ENCODE results near the gene MTNR1A. TPM values are rescaled to one million over a fixed set of nuclear protein-coding genes. Genes with fewer than 3 reads are reported as not detected.

Gene MTNR1A
- not detected in 2 replicates for total RNA-seq

GRCh38 chr4:186554914-186555827, at the start of gene MTNR1A:
TSS of gene MTNR1A (minus strand) at chr4:186555567. CDS start at chr4:186555365, 202 bp downstream.
- intact Hi-C loops (cut with micrococcal nuclease), result no loop called here
- no peak for DNase-seq (ENCODE audit: low spot score)
- H3K36me3 Mint-ChIP-seq (ENCODE audit: low read depth), result no peaks in the 10 kb centered on the region
- peaks cover 17% of the 10 kb centered on the region for H3K27me3 Mint-ChIP-seq (ENCODE audit: low read depth)
- H3K4me1 Mint-ChIP-seq (ENCODE audit: low read depth), result no peaks in the 10 kb centered on the region
- H3K9me3 Mint-ChIP-seq, result no peaks in the 10 kb centered on the region
- no peak within 1 kb of the TSS for H3K27ac Mint-ChIP-seq
- H3K4me3 Mint-ChIP-seq (ENCODE audit: low read depth), result no peak within 1 kb of the TSS

GRCh38 chr4:186604124-186604807, 48.9 kb upstream of the MTNR1A start:
- peaks cover 3% of the 10 kb centered on the region for H3K9me3 Mint-ChIP-seq
- no peaks in the 10 kb centered on the region for H3K27me3 Mint-ChIP-seq (ENCODE audit: low read depth)
- H3K4me1 Mint-ChIP-seq (ENCODE audit: low read depth), result no peaks in the 10 kb centered on the region
- no peak for DNase-seq (ENCODE audit: low spot score)
- no peak overlapping the region for H3K4me3 Mint-ChIP-seq (ENCODE audit: low read depth)
- H3K36me3 Mint-ChIP-seq (ENCODE audit: low read depth), result no peaks in the 10 kb centered on the region
- intact Hi-C loops (cut with micrococcal nuclease), result no loop called here
- no peak overlapping the region for H3K27ac Mint-ChIP-seq

- H3K9me3 Mint-ChIP-seq, result peaks cover 3% of the 10 kb centered on the region
- H3K27me3 Mint-ChIP-seq (ENCODE audit: low read depth), result no peaks in the 10 kb centered on the region
- no peak for DNase-seq (ENCODE audit: low spot score)
- no peak overlapping the region for H3K4me3 Mint-ChIP-seq (ENCODE audit: low read depth)
- intact Hi-C loops (cut with micrococcal nuclease), result no loop called here
- H3K36me3 Mint-ChIP-seq (ENCODE audit: low read depth), result no peaks in the 10 kb centered on the region
- no peak overlapping the region for H3K27ac Mint-ChIP-seq
- H3K4me1 Mint-ChIP-seq (ENCODE audit: low read depth), result no peaks in the 10 kb centered on the region
These were observed 47.6 kb upstream of the MTNR1A start for GRCh38 chr4:186602978-186603377.

DNA sequence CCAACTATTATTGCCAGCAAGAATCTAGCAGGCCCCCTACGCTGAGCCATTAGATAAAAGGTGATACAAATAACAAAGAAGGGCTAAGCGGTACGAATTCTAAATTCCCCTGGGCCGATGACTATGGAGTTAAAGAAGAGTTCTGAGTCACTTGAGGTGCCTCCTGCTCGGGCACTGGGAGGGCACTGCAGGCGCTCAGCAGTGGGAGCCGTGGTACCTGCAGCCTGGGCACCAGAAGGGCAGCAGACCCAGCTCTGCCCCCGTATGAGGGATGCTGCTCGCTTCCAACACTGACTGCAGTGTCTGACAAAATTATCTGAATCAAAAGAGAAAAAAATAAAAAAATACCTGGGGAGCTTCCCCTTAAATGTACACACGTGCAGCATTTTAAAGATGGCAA, 44.1 kb upstream of the MTNR1A start:
- intact Hi-C loops (cut with micrococcal nuclease), result no loop called here
- no peak for DNase-seq (ENCODE audit: low spot score)
- no peak overlapping the region for H3K4me3 Mint-ChIP-seq (ENCODE audit: low read depth)
- no peaks in the 10 kb centered on the region for H3K36me3 Mint-ChIP-seq (ENCODE audit: low read depth)
- no peak overlapping the region for H3K27ac Mint-ChIP-seq
- H3K9me3 Mint-ChIP-seq, result peaks cover 3% of the 10 kb centered on the region
- H3K4me1 Mint-ChIP-seq (ENCODE audit: low read depth), result no peaks in the 10 kb centered on the region
- H3K27me3 Mint-ChIP-seq (ENCODE audit: low read depth), result no peaks in the 10 kb centered on the region

DNA sequence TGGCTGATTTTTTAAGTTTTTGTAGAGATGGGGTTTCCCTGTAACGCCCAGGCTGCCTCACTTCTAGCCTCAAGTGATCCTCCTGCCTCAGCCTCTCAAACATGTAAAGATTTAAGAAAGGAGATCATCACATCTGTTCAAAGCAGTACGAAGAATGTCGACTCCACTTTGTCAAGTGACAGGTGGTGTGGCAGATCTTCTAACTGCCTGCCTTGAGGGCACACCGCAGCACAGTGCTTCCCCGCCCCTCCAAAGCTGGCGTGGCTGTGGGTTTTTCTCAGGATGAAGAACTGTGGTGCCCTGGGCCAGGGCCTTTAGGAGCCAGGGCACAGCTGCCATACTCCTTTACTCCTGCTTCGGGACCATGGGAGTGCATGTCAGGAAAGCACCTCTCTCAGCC, 43.3 kb upstream of the MTNR1A start:
- no peaks in the 10 kb centered on the region for H3K27me3 Mint-ChIP-seq (ENCODE audit: low read depth)
- no peaks in the 10 kb centered on the region for H3K36me3 Mint-ChIP-seq (ENCODE audit: low read depth)
- H3K4me1 Mint-ChIP-seq (ENCODE audit: low read depth), result no peaks in the 10 kb centered on the region
- no peak for DNase-seq (ENCODE audit: low spot score)
- no peak overlapping the region for H3K27ac Mint-ChIP-seq
- H3K4me3 Mint-ChIP-seq (ENCODE audit: low read depth), result no peak overlapping the region
- intact Hi-C loops (cut with micrococcal nuclease), result no loop called here
- peaks cover under 1% of the 10 kb centered on the region for H3K9me3 Mint-ChIP-seq

- intact Hi-C loops (cut with micrococcal nuclease), result no loop called here
- no peak for DNase-seq (ENCODE audit: low spot score)
- no peaks in the 10 kb centered on the region for H3K4me1 Mint-ChIP-seq (ENCODE audit: low read depth)
- H3K36me3 Mint-ChIP-seq (ENCODE audit: low read depth), result no peaks in the 10 kb centered on the region
- no peaks in the 10 kb centered on the region for H3K27me3 Mint-ChIP-seq (ENCODE audit: low read depth)
- H3K27ac Mint-ChIP-seq, result no peak overlapping the region
- no peaks in the 10 kb centered on the region for H3K9me3 Mint-ChIP-seq
- H3K4me3 Mint-ChIP-seq (ENCODE audit: low read depth), result no peak overlapping the region
These were observed 41.6 kb upstream of the MTNR1A start for GRCh38 chr4:186596850-186597390.

- no peaks in the 10 kb centered on the region for H3K36me3 Mint-ChIP-seq (ENCODE audit: low read depth)
- no peaks in the 10 kb centered on the region for H3K27me3 Mint-ChIP-seq (ENCODE audit: low read depth)
- no peak overlapping the region for H3K4me3 Mint-ChIP-seq (ENCODE audit: low read depth)
- H3K9me3 Mint-ChIP-seq, result no peaks in the 10 kb centered on the region
- H3K27ac Mint-ChIP-seq, result no peak overlapping the region
- no peak for DNase-seq (ENCODE audit: low spot score)
- intact Hi-C loops (cut with micrococcal nuclease), result no loop called here
- no peaks in the 10 kb centered on the region for H3K4me1 Mint-ChIP-seq (ENCODE audit: low read depth)
These were observed 41.0 kb upstream of the MTNR1A start for GRCh38 chr4:186596346-186596745.

- no peaks in the 10 kb centered on the region for H3K9me3 Mint-ChIP-seq
- no peaks in the 10 kb centered on the region for H3K4me1 Mint-ChIP-seq (ENCODE audit: low read depth)
- H3K4me3 Mint-ChIP-seq (ENCODE audit: low read depth), result no peak overlapping the region
- H3K27ac Mint-ChIP-seq, result no peak overlapping the region
- no peaks in the 10 kb centered on the region for H3K27me3 Mint-ChIP-seq (ENCODE audit: low read depth)
- intact Hi-C loops (cut with micrococcal nuclease), result no loop called here
- H3K36me3 Mint-ChIP-seq (ENCODE audit: low read depth), result no peaks in the 10 kb centered on the region
- no peak for DNase-seq (ENCODE audit: low spot score)
These were observed 38.2 kb upstream of the MTNR1A start for GRCh38 chr4:186593587-186593973.

- H3K4me3 Mint-ChIP-seq (ENCODE audit: low read depth), result no peak overlapping the region
- intact Hi-C loops (cut with micrococcal nuclease), result no loop called here
- H3K9me3 Mint-ChIP-seq, result no peaks in the 10 kb centered on the region
- H3K36me3 Mint-ChIP-seq (ENCODE audit: low read depth), result no peaks in the 10 kb centered on the region
- DNase-seq (ENCODE audit: low spot score), result no peak
- H3K27ac Mint-ChIP-seq, result no peak overlapping the region
- H3K27me3 Mint-ChIP-seq (ENCODE audit: low read depth), result no peaks in the 10 kb centered on the region
- H3K4me1 Mint-ChIP-seq (ENCODE audit: low read depth), result no peaks in the 10 kb centered on the region
These were observed 37.7 kb upstream of the MTNR1A start for GRCh38 chr4:186592966-186593586.

DNA sequence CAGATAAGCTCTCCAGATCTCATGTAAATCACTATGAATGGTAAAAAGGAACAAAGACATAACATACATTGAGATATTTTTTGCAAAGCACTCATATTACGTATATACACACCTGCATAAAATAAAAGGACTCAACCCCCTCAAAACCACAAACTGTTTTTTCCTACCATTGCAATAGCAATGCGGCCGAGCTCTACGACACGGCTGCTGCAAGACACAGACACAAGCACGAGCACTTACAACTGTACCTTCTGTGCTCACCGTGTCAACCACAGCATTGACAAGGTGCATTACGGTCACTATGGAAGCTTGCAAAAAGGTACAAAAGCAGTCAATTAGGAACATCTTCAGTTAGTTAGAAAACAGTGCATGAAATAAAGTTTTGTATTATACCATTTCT, 37.1 kb upstream of the MTNR1A start:
- Mint-ChIP-seq H3K4me3 (ENCODE audit: low read depth) (no peak overlapping the region), H3K36me3 (ENCODE audit: low read depth) (no peaks in the 10 kb centered on the region), H3K9me3 (no peaks in the 10 kb centered on the region), H3K27me3 (ENCODE audit: low read depth) (no peaks in the 10 kb centered on the region), H3K4me1 (ENCODE audit: low read depth) (no peaks in the 10 kb centered on the region), H3K27ac (no peak overlapping the region)
- intact Hi-C loops (cut with micrococcal nuclease), result no loop called here
- no peak for DNase-seq (ENCODE audit: low spot score)

DNA sequence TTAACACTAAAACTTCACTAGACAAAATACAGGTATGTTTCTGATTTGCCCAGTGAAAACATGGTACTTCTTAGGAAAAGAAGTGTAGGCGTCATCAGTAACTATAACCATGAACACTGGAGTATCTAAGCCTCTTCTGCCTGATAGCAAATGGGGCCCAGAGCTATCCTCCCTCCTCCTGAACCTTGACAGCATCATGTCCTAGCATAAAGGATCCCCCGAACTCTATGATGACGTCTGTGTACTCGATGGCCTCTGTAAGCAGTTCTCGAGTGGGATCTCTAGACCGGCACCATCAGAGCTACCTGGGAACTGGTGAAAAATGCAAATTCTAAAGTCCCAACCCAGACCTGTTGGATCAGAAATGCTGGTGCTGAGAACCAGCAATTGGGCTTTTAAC, 36.3 kb upstream of the MTNR1A start:
- Mint-ChIP-seq H3K9me3 (no peaks in the 10 kb centered on the region), H3K36me3 (ENCODE audit: low read depth) (no peaks in the 10 kb centered on the region), H3K27ac (no peak overlapping the region), H3K27me3 (ENCODE audit: low read depth) (no peaks in the 10 kb centered on the region), H3K4me3 (ENCODE audit: low read depth) (no peak overlapping the region), H3K4me1 (ENCODE audit: low read depth) (no peaks in the 10 kb centered on the region)
- DNase-seq (ENCODE audit: low spot score), result no peak
- intact Hi-C loops (cut with micrococcal nuclease), result no loop called here

- no peak overlapping the region for H3K27ac Mint-ChIP-seq
- no peaks in the 10 kb centered on the region for H3K9me3 Mint-ChIP-seq
- no peaks in the 10 kb centered on the region for H3K27me3 Mint-ChIP-seq (ENCODE audit: low read depth)
- H3K4me3 Mint-ChIP-seq (ENCODE audit: low read depth), result no peak overlapping the region
- H3K36me3 Mint-ChIP-seq (ENCODE audit: low read depth), result no peaks in the 10 kb centered on the region
- intact Hi-C loops (cut with micrococcal nuclease), result no loop called here
- no peak for DNase-seq (ENCODE audit: low spot score)
- no peaks in the 10 kb centered on the region for H3K4me1 Mint-ChIP-seq (ENCODE audit: low read depth)
These were observed 33.1 kb upstream of the MTNR1A start for GRCh38 chr4:186588503-186588902.

Data from activated T-helper 2 cell treated with anti-CD3 and anti-CD28 coated beads, Interferon-gamma antibody, Interleukin-2, Interleukin-4, amounts not matched to agents 10 μg/mL and 5 μg/mL and 100 μg/mL, durations not matched to agents 14 hours and 24 hours and 36 hours (primary cell).